ENCODE data around the gene PRKG1. TPM values are rescaled to one million over a fixed set of nuclear protein-coding genes. Genes with fewer than 3 reads are reported as not detected.
"Not testable (repeated sequence)": the region's sequence is repeated elsewhere in the genome, so short reads cannot be mapped to it uniquely, and the experiment has no call there.

Gene PRKG1
- total RNA-seq, 4 donors from 2014 or later, result 17.1 to 36.4 (median 25.8) TPM

- no peak for TF ChIP-seq CTCF (IDR thresholded peaks at IDR 0.05)
- ATAC-seq (ENCODE audit: low FRiP score) (no peak), DNase-seq (ENCODE audit: low spot score) (no peak)
Measured at GRCh38 chr10:51198170-51198569, 123.9 kb downstream of the PRKG1 start.

GRCh38 chr10:51201947-51202346 is 127.7 kb downstream of the PRKG1 start:
- no peak for TF ChIP-seq CTCF (IDR thresholded peaks at IDR 0.05)
- ATAC-seq (ENCODE audit: low FRiP score), result no peak
- DNase-seq (ENCODE audit: low spot score), result no peak

- ATAC-seq (ENCODE audit: low FRiP score) (no peak), DNase-seq (ENCODE audit: low spot score) (no peak)
- no peak for TF ChIP-seq CTCF (IDR thresholded peaks at IDR 0.05)
Measured at GRCh38 chr10:51203359-51203758, 129.1 kb downstream of the PRKG1 start.

- TF ChIP-seq CTCF (IDR thresholded peaks at IDR 0.05), result no peak
- ATAC-seq (ENCODE audit: low FRiP score) (no peak), DNase-seq (ENCODE audit: low spot score) (no peak)
Measured at GRCh38 chr10:51204066-51204465, 129.8 kb downstream of the PRKG1 start.

- ATAC-seq (ENCODE audit: low FRiP score) (no peak), DNase-seq (ENCODE audit: low spot score) (no peak)
- no peak for TF ChIP-seq CTCF (IDR thresholded peaks at IDR 0.05)
Measured at GRCh38 chr10:51204701-51205100, 130.4 kb downstream of the PRKG1 start.

- no peak for TF ChIP-seq CTCF (IDR thresholded peaks at IDR 0.05)
- DNase-seq (ENCODE audit: low spot score) (no peak), ATAC-seq (ENCODE audit: low FRiP score) (no peak)
Measured at GRCh38 chr10:51206500-51206899, 132.2 kb downstream of the PRKG1 start.

- not testable (repeated sequence) for ATAC-seq (ENCODE audit: low FRiP score); DNase-seq (ENCODE audit: low spot score)
Measured at GRCh38 chr10:51212937-51213336, 138.7 kb downstream of the PRKG1 start.

Data from omental fat pad (tissue), 4 donors.